ENCODE data around the gene TMEM231.
A peak's percentile ranks its signal among the peaks of the same experiment; 100 is the strongest.
"Not testable (repeated sequence)": the region's sequence is repeated elsewhere in the genome, so short reads cannot be mapped to it uniquely, and the experiment has no call there.

TMEM231 gene

GRCh38 chr16:75566758-75567255 lies 10.8 kb upstream of the TMEM231 start:
- peak; percentile 23 for DNase-seq

- DNase-seq, result peak; percentile 93
Measured at GRCh38 chr16:75566040-75566757, 10.1 kb upstream of the TMEM231 start, which contains the start of gene GABARAPL2. GABARAPL2 (plus strand) TSS chr16:75566379; CDS start chr16:75566487, 108 bp downstream.

- no peak for DNase-seq
Measured at GRCh38 chr16:75565640-75566039, 9.6 kb upstream of the TMEM231 start.

GRCh38 chr16:75559564-75560372 lies 3.7 kb upstream of the TMEM231 start:
- no peak for DNase-seq

GRCh38 chr16:75558846-75559401 lies 2.9 kb upstream of the TMEM231 start:
- no peak for DNase-seq

- DNase-seq, result no peak
Measured at GRCh38 chr16:75556431-75556950, 439 bp upstream of the TMEM231 start.

- DNase-seq, result peak; percentile 39
Measured at GRCh38 chr16:75555213-75555706, 792 bp downstream of the TMEM231 start.

- no peak for DNase-seq
Measured at GRCh38 chr16:75552951-75553350, 3.1 kb downstream of the TMEM231 start.

GRCh38 chr16:75550211-75550662 lies 5.8 kb downstream of the TMEM231 start:
- DNase-seq, result peak; percentile 57

- not testable (repeated sequence) for DNase-seq
Measured at GRCh38 chr16:75548456-75548855, 7.6 kb downstream of the TMEM231 start.

GRCh38 chr16:75546293-75546692 lies 9.8 kb downstream of the TMEM231 start:
- DNase-seq, result no peak

GRCh38 chr16:75545879-75546278 lies 10.2 kb downstream of the TMEM231 start:
- not testable (repeated sequence) for DNase-seq

GRCh38 chr16:75542462-75542861 lies 13.6 kb downstream of the TMEM231 start:
- not testable (repeated sequence) for DNase-seq

GRCh38 chr16:75541236-75541635 lies 14.8 kb downstream of the TMEM231 start:
- no peak for DNase-seq

GRCh38 chr16:75538882-75539565 lies 17.0 kb downstream of the TMEM231 start:
- not testable (repeated sequence) for DNase-seq

- no peak for DNase-seq
Measured at GRCh38 chr16:75537776-75538175, 18.3 kb downstream of the TMEM231 start.

GRCh38 chr16:75535901-75536300 lies 20.2 kb downstream of the TMEM231 start, which contains the start of gene CHST5:
CHST5 (minus strand) TSS chr16:75536108; CDS start chr16:75530384, 5,724 bp downstream.
- DNase-seq, result no peak

- DNase-seq, result no peak
Measured at GRCh38 chr16:75535211-75535843, 20.7 kb downstream of the TMEM231 start.

- no peak for DNase-seq
Measured at GRCh38 chr16:75534560-75535205, 21.4 kb downstream of the TMEM231 start.

GRCh38 chr16:75532791-75533190 lies 23.3 kb downstream of the TMEM231 start:
- no peak for DNase-seq

- no peak for DNase-seq
Measured at GRCh38 chr16:75532142-75532765, 23.8 kb downstream of the TMEM231 start.
